PC-3 (cell line): ENCODE data around the gene CARHSP1. TPM values are rescaled to one million over a fixed set of nuclear protein-coding genes. Genes with fewer than 3 reads are reported as not detected.

ENCODE experiments used
- ATAC-seq: fragments of 200-7000 bp; cut with Tn5 transposase; 2 replicates; pipeline ENCODE4 v1.9.1; 2020; ENCODE audit warnings: mild to moderate bottlenecking, moderate library complexity
- BruUV-seq: library from RNA; stranded (reverse); fragments of 400-500 nt; replicated peaks from 2 replicates; lab custom pipeline; 2021; lab: Mats Ljungman, UMichigan
- CTCF ChIA-PET: fragments of 300-600 bp; sonication (Branson Sonifier 250); formaldehyde crosslinking; loops from one replicate; lab custom pipeline; 2022; ENCODE audit warnings: antibody characterized with exemption; lab: Charles Lee
- POLR2A ChIA-PET: fragments of 300-600 bp; sonication (Branson Sonifier 250); formaldehyde crosslinking; loops from one replicate; lab custom pipeline; 2022; ENCODE audit warnings: antibody characterized with exemption; ENCODE audit not compliant: unreplicated experiment; lab: Charles Lee
- DNase-seq: peaks from one replicate; pipeline ENCODE4 v3.0.0-alpha.2; 2015
- H2AFZ ChIP-seq: fragments of 300-600 bp; sonication (generic); 2 replicates; pipeline ENCODE4 v1.6.0; 2016; ENCODE audit warnings: antibody characterized with exemption, low read length
- H3F3A ChIP-seq: fragments of 300-600 bp; sonication (generic); one replicate; pipeline ENCODE4 v1.6.0; 2017; ENCODE audit warnings: antibody characterized with exemption, low read length, control low read depth, mild to moderate bottlenecking; ENCODE audit not compliant: unreplicated experiment
- H3K27ac ChIP-seq: fragments of 300-600 bp; sonication (generic); 2 replicates; pipeline ENCODE4 v1.5.1; 2016; ENCODE audit warnings: mild to moderate bottlenecking, low read length
- H3K27me3 ChIP-seq: fragments of 300-600 bp; sonication (generic); 2 replicates; pipeline ENCODE4 v1.6.1; 2016; ENCODE audit warnings: low read length, mixed read lengths
- H3K36me3 ChIP-seq: fragments of 300-600 bp; sonication (generic); 2 replicates; pipeline ENCODE4 v1.6.1; 2016; ENCODE audit warnings: low read depth, mixed run types, low read length, mixed read lengths
- H3K4me1 ChIP-seq: fragments of 300-600 bp; sonication (generic); 2 replicates; pipeline ENCODE4 v1.5.1; 2016; ENCODE audit warnings: low read length; ENCODE audit not compliant: insufficient read depth
- H3K4me2 ChIP-seq: fragments of 300-600 bp; sonication (generic); 2 replicates; pipeline ENCODE4 v1.6.0; 2016; ENCODE audit warnings: low read length
- H3K4me3 ChIP-seq: fragments of 300-600 bp; sonication (generic); 2 replicates; pipeline ENCODE4 v1.5.1; 2016; ENCODE audit warnings: mild to moderate bottlenecking, low read length, mixed read lengths
- H3K79me2 ChIP-seq: fragments of 300-600 bp; sonication (generic); 2 replicates; pipeline ENCODE4 v1.6.1; 2017; ENCODE audit warnings: low read length, mixed read lengths
- H3K9ac ChIP-seq: fragments of 300-600 bp; sonication (generic); 2 replicates; pipeline ENCODE4 v1.6.0; 2016; ENCODE audit warnings: mild to moderate bottlenecking, low read length
- H3K9me2 ChIP-seq: fragments of 300-600 bp; sonication (generic); replicated peaks from 2 replicates; pipeline ENCODE4 v1.6.1; 2016; ENCODE audit warnings: mixed run types, low read length, mixed read lengths
- H3K9me3 ChIP-seq: fragments of 300-600 bp; sonication (generic); 2 replicates; pipeline ENCODE4 v1.6.1; 2016; ENCODE audit warnings: low read length, mixed read lengths
- H4K20me1 ChIP-seq: fragments of 300-600 bp; sonication (generic); 2 replicates; pipeline ENCODE4 v1.6.1; 2016; ENCODE audit warnings: low read length, mixed read lengths
- EZH2 ChIP-seq: fragments of 300-600 bp; sonication (generic); IDR thresholded peaks from one replicate; pipeline ENCODE4 v1.6.1; 2017; ENCODE audit warnings: antibody characterized with exemption, mild to moderate bottlenecking, low read length; ENCODE audit not compliant: unreplicated experiment
- EZH2phosphoT487 ChIP-seq: fragments of 300-600 bp; sonication (generic); IDR thresholded peaks from 2 replicates; pipeline ENCODE4 v1.6.1; 2018; ENCODE audit warnings: mild to moderate bottlenecking, antibody characterized with exemption, low read length, borderline replicate concordance
- intact Hi-C: fragments of 100-400 bp; cut with micrococcal nuclease; formaldehyde crosslinking; loops from 2 replicates; pipeline ENCODE4 v1.9.0; 2023
- total RNA-seq: library from RNA; depleted of rRNA; stranded (reverse); fragments of >200 nt; gene quantifications from 2 replicates; pipeline ENCODE4 v1.2.3, GENCODE V29; 2014
- TF ChIP-seq, protein P1 (sequence below): fragments of 300-600 bp; sonication (generic); conservative IDR thresholded peaks from 2 replicates; pipeline ENCODE4 v1.5.1; 2017; ENCODE audit warnings: antibody characterized with exemption, low read depth, mild to moderate bottlenecking, low read length

Gene CARHSP1
- total RNA-seq, 1 experiment from 2014 or later, result 142 TPM

DNA sequence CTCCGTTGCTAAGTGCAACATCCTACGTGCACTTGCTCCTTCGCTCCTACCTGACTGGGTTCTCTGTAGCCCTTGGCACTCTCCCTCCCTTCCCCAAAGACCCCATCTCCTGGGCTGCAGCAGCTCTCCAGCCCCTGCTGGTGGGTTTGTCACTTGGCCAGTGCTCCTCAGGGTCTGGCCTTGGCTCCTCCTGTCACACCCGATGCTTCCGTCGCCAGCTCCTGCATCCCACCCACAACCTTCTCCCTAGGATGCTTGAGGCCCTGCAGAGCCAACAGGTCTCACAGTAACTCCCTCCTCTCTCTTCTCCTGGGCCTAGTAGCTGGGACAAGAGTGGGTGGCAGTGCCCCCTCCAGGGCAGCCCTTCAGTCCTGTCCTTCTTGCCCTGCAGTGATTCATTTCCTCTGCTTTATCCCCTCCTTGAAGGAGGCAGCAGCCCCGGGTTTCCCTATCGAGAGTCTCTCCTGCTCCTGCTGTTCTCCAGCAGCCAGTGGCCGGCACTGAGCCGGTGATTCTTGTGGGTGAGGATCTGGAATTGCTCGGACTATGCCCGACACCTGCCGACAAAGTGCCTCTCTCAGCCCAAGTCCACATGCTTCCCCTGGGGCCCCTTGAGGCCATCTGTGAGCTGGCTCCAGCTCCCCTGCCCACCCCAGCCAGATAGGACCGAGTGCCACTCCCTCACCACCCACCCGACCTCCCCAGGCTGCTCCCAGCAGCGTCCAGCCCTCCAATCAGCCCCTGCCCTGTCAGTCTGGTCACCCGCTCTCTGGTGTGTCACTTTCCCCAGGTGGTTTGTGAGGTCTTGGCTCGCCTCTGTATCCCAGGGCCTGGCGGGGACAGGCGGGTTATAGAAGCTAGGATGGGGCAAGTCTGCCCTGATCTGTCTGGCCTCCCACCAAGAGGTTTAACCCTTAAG is 17.1 kb upstream of the CARHSP1 start:
- peak overlapping the region; percentile 48 for H3K4me2 ChIP-seq
- H3K27me3 ChIP-seq, result no peaks in the 10 kb centered on the region
- intact Hi-C loops, result no loop called here
- no peaks in the 10 kb centered on the region for H3K36me3 ChIP-seq
- ChIA-PET CTCF (no interaction called here), POLR2A (interaction anchor here (1.0 kb wide), 1 partner anchor 24 kb away, joined by 4 read pairs; no protein-coding TSS in a partner anchor)
- H3K9me2 ChIP-seq, result no peaks in the 10 kb centered on the region
- H3K4me3 ChIP-seq, result no peak overlapping the region
- TF ChIP-seq, protein P1, sequence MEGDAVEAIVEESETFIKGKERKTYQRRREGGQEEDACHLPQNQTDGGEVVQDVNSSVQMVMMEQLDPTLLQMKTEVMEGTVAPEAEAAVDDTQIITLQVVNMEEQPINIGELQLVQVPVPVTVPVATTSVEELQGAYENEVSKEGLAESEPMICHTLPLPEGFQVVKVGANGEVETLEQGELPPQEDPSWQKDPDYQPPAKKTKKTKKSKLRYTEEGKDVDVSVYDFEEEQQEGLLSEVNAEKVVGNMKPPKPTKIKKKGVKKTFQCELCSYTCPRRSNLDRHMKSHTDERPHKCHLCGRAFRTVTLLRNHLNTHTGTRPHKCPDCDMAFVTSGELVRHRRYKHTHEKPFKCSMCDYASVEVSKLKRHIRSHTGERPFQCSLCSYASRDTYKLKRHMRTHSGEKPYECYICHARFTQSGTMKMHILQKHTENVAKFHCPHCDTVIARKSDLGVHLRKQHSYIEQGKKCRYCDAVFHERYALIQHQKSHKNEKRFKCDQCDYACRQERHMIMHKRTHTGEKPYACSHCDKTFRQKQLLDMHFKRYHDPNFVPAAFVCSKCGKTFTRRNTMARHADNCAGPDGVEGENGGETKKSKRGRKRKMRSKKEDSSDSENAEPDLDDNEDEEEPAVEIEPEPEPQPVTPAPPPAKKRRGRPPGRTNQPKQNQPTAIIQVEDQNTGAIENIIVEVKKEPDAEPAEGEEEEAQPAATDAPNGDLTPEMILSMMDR, result peak; percentile 23; the same call in 1 of the 2 replicates
- TF ChIP-seq EZH2 (no peak), EZH2phosphoT487 (no peak)
- H2AFZ ChIP-seq, result no peak overlapping the region
- H3K9me3 ChIP-seq, result no peaks in the 10 kb centered on the region
- DNase-seq (peak; percentile 55), ATAC-seq (peak; percentile 61)
- peaks cover 34% of the 10 kb centered on the region for H3K4me1 ChIP-seq
- no peak overlapping the region for H3K9ac ChIP-seq
- H4K20me1 ChIP-seq, result no peaks in the 10 kb centered on the region
- H3F3A ChIP-seq, result no peaks in the 10 kb centered on the region
- no peaks in the 10 kb centered on the region for H3K79me2 ChIP-seq
- peak overlapping the region; percentile 48 for H3K27ac ChIP-seq
- BruUV-seq, result no TSS peak

DNA sequence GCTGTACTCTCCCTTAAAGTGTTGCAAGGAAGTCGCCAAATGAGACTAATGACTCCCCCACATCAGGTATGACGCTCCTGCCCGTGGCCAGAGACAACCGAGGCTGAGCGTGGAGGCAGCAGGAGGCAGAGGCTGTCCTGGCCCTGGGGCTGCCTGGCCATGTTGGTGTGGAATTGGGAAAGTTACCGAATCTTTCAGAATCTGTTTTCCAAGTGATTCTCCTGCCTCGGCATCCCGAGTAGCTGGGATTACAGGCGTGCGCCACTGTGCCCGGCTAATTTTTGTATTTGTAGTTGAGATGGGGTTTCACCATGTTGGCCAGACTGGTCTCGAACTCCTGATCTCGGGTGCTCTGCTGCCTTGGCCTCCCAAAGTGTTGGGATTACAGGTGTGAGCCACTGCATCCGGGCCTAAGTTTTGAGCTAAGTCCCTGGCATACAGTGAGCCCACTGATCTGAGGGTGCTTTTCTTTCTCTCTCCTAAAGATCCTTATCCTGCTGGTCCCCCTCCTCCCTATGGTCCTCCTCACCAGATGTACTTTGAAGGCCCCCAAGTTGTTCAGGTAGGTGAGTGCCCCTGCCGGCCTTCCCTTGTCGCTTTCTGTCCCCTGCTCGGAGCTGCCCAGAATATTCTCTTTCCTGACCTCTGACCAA is 14.0 kb upstream of the CARHSP1 start:
- H3K27me3 ChIP-seq, result no peaks in the 10 kb centered on the region
- ATAC-seq (no peak), DNase-seq (no peak)
- no peaks in the 10 kb centered on the region for H3F3A ChIP-seq
- no peak overlapping the region for H3K4me2 ChIP-seq
- H3K9me2 ChIP-seq, result no peaks in the 10 kb centered on the region
- intact Hi-C loops, result no loop called here
- H3K4me1 ChIP-seq, result peaks cover 49% of the 10 kb centered on the region
- H3K9me3 ChIP-seq, result no peaks in the 10 kb centered on the region
- no peak overlapping the region for H3K9ac ChIP-seq
- no peaks in the 10 kb centered on the region for H3K36me3 ChIP-seq
- H2AFZ ChIP-seq, result no peak overlapping the region
- POLR2A ChIA-PET, result no interaction called here
- no peaks in the 10 kb centered on the region for H3K79me2 ChIP-seq
- no peak for TF ChIP-seq EZH2phosphoT487
- TF ChIP-seq EZH2, result no peak
- TF ChIP-seq, protein P1, result no peak
- H4K20me1 ChIP-seq, result no peaks in the 10 kb centered on the region
- CTCF ChIA-PET, result interaction anchor here (0.7 kb wide), 1 partner anchor 126 kb away, joined by 3 read pairs; no protein-coding TSS in a partner anchor
- H3K4me3 ChIP-seq, result no peak overlapping the region
- BruUV-seq, result no TSS peak
- H3K27ac ChIP-seq, result no peak overlapping the region
